Gastrocnemius medialis (tissue), 4 donors: ENCODE data around the gene DOCK8. TPM values are rescaled to one million over a fixed set of nuclear protein-coding genes. Genes with fewer than 3 reads are reported as not detected.

Experiments used
- ATAC-seq, 2 donors: fragments of 150-250 bp; one replicate each; pipeline ENCODE4 v1.9.1; 2016
- DNase-seq, 2 donors: peaks; one replicate each; pipeline ENCODE4 v3.0.0-alpha.2; 2019
- H3K27ac ChIP-seq, 4 donors: fragments of 200-600 bp; sonication (generic); 1 replicate in 1 of 4; 2 replicates in 3 of 4; pipeline ENCODE4 v1.5.1; 2016 to 2018; ENCODE audit warnings: mild to moderate bottlenecking in 2 of 4, moderate library complexity in 1 of 4
- H3K27me3 ChIP-seq, 3 donors: fragments of 200-600 bp; sonication (generic) in 2 of 3; 1 replicate in 1 of 3; 2 replicates in 2 of 3; pipeline versions ENCODE4 v1.5.1 to v1.6.0; 2016 to 2019; ENCODE audit warnings: mild to moderate bottlenecking in 1 of 3, moderate library complexity in 1 of 3
- H3K36me3 ChIP-seq, 2 donors: fragments of 200-600 bp; sonication (generic) in 1 of 2; one replicate each; pipeline ENCODE4 v1.5.1; 2017 to 2018
- H3K4me1 ChIP-seq, 2 donors: fragments of 200-600 bp; sonication (generic) in 1 of 2; one replicate each; pipeline ENCODE4 v1.5.1; 2016 to 2017; ENCODE audit warnings: mild to moderate bottlenecking in 2 of 2
- H3K4me3 ChIP-seq, 4 donors: fragments of 200-600 bp; sonication (generic) in 3 of 4; 1 replicate in 1 of 4; 2 replicates in 3 of 4; pipeline ENCODE4 v1.5.1; 2016 to 2019; ENCODE audit warnings: mild to moderate bottlenecking in 2 of 4
- H3K9me3 ChIP-seq, 3 donors: fragments of 200-600 bp; sonication (generic) in 2 of 3; 1 replicate in 1 of 3; 2 replicates in 2 of 3; pipeline ENCODE4 v1.5.1; 2016 to 2019
- POLR2A ChIP-seq, 2 donors: fragments of 450-650 bp; IDR thresholded peaks; one replicate each; pipeline ENCODE4 v1.6.1; 2017; ENCODE audit warnings: antibody characterized with exemption in 2 of 2, mild to moderate bottlenecking in 2 of 2, moderate library complexity in 2 of 2
- in situ Hi-C, 4 donors: fragments of 200-750 bp; cut with MboI; loops; one replicate each; pipeline versions ENCODE4 v1.15.0 to v1.8.0; 2017; ENCODE audit warnings: low sequenced_read_pairs in 4 of 4
- intact Hi-C: fragments of 100-400 bp; cut with DNase I; formaldehyde crosslinking; loops from one replicate; pipeline ENCODE4 v1.15.1; 2023; ENCODE audit warnings: low total_unique reads
- total RNA-seq, 4 donors: library from RNA; depleted of rRNA; stranded (reverse); fragments of >200 nt; gene quantifications; one replicate each; pipeline versions ENCODE4 v1.1.0 to v1.2.3, GENCODE V29; 2016
- TF ChIP-seq, protein P1 (sequence below), 5 experiments: fragments of 450-650 bp in 3 of 5; fragments of 200-600 bp in 2 of 5; sonication (generic) in 2 of 5; IDR thresholded peaks in 4 of 5; conservative IDR thresholded peaks in 1 of 5; 1 replicate in 4 of 5; 2 replicates in 1 of 5; pipeline ENCODE4 v1.5.1; 2016 to 2019; ENCODE audit warnings: antibody characterized with exemption in 5 of 5, mild to moderate bottlenecking in 3 of 5, moderate library complexity in 3 of 5

The DOCK8 gene
- total RNA-seq, 4 donors from 2014 or later, result 0.80 to 2.8 (median 2.0) TPM

DNA sequence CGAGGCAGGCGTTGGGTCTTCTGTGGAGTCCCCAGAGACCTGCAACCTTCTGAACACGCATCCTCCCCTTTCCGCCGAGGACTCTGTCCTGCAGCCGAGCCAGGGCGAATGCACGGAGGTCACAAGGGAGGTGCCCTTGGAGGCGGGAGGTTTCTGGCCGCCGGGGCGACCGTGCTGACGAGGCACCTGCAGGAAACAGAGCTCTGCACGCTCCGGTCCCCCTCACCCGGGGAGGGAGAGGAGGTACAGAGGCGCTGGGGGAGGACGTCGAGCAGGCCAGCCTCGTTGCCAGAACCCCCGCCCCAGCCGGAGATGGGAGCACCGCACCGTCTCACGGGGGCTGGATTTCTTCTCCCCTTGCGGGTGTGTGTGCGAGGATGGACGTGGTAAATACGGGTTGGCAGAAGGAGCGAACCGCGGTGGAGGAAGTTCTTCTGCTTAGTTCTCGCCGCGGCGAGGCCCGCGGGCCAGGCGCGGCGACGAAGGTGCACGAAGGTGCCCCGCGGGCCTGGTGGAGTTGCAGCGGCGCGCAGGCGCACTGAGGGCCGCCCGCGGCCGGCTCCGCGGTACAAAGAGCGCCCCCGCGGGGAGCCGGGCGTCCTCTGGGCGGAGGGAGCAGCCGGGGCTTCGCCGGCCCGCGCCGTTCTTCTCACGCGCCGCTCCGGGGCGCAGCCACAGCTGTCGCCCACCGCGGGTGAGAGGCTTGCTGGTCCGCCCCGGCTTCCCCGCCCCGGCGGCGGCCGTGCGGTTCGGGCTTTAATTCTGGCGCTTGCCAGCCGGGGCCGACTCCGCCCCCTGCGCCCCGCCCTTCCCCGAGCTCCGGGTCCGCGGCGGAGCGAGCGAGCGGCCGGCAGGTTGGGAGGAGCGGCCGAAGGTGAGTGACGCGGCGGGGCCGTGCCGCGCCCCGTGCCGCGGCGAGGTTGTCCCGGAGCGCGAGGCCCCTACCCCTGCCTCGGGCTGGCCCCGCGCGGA lies 289.5 kb downstream of the DOCK8 start, which contains the start of gene KANK1:
TSS of gene KANK1 (plus strand) at position 815 of the 972 bp plus-strand sequence.
- ATAC-seq (peak; percentile 89 to 90), DNase-seq (peak; percentile 47 to 64)
- Histone ChIP-seq H3K9me3 (no peaks in the 10 kb centered on the region), H3K4me3 (peak within 1 kb of the TSS; percentile 64 to 88 (median 72)), H3K36me3 (no peaks in the 10 kb centered on the region), H3K27ac (peak within 1 kb of the TSS; percentile 64 to 94 (median 87)), H3K4me1 (peaks cover 0 to 8% of the 10 kb centered on the region in 2 donors), H3K27me3 (no peaks in the 10 kb centered on the region)
- intact Hi-C loops (loop anchor here (1.0 to 5.0 kb wide), 2 partner anchors 34 to 43 kb away; no protein-coding TSS in a partner anchor), in situ Hi-C loops (no loop called here)
- TF ChIP-seq, protein P1, sequence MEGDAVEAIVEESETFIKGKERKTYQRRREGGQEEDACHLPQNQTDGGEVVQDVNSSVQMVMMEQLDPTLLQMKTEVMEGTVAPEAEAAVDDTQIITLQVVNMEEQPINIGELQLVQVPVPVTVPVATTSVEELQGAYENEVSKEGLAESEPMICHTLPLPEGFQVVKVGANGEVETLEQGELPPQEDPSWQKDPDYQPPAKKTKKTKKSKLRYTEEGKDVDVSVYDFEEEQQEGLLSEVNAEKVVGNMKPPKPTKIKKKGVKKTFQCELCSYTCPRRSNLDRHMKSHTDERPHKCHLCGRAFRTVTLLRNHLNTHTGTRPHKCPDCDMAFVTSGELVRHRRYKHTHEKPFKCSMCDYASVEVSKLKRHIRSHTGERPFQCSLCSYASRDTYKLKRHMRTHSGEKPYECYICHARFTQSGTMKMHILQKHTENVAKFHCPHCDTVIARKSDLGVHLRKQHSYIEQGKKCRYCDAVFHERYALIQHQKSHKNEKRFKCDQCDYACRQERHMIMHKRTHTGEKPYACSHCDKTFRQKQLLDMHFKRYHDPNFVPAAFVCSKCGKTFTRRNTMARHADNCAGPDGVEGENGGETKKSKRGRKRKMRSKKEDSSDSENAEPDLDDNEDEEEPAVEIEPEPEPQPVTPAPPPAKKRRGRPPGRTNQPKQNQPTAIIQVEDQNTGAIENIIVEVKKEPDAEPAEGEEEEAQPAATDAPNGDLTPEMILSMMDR (IDR thresholded peaks at IDR 0.05 in 4 of 5, conservative IDR thresholded peaks at IDR 0.05 in 1 of 5), result peak in 3 of 5 experiments; percentile 8 to 56 (median 28)
- TF ChIP-seq POLR2A (IDR thresholded peaks at IDR 0.05), result peak; percentile 34 to 59

GRCh38 chr9:504921-505740 lies 290.5 kb downstream of the DOCK8 start:
- H3K27ac ChIP-seq, result peak overlapping the region; percentile 64 to 94 (median 81)
- H3K9me3 ChIP-seq, result no peaks in the 10 kb centered on the region
- H3K4me3 ChIP-seq, result peak overlapping the region; percentile 64 to 88 (median 72)
- no peaks in the 10 kb centered on the region for H3K27me3 ChIP-seq
- TF ChIP-seq, protein P1 (IDR thresholded peaks at IDR 0.05 in 4 of 5, conservative IDR thresholded peaks at IDR 0.05 in 1 of 5), result no peak
- TF ChIP-seq POLR2A (IDR thresholded peaks at IDR 0.05), result no peak
- peak; percentile 18 to 20 for DNase-seq
- no peaks in the 10 kb centered on the region for H3K36me3 ChIP-seq
- intact Hi-C loops (loop anchor here (1.0 to 5.0 kb wide), 2 partner anchors 35 to 42 kb away; no protein-coding TSS in a partner anchor), in situ Hi-C loops (no loop called here)
- peaks cover 0 to 8% of the 10 kb centered on the region in 2 donors for H3K4me1 ChIP-seq
- peak; percentile 60 to 67 for ATAC-seq

- intact Hi-C loops, result no loop called here
- no peak for DNase-seq
- Histone ChIP-seq H3K27me3 (no peaks in the 10 kb centered on the region), H3K4me1 (peaks cover 0 to 8% of the 10 kb centered on the region in 2 donors), H3K36me3 (no peaks in the 10 kb centered on the region), H3K9me3 (no peaks in the 10 kb centered on the region), H3K4me3 (peak overlapping the region; percentile 64 to 88 (median 72)), H3K27ac (peak overlapping the region in 2 of 4 donors; percentile 64 to 86)
- no peak for TF ChIP-seq POLR2A (IDR thresholded peaks at IDR 0.05)
- TF ChIP-seq, protein P1 (IDR thresholded peaks at IDR 0.05 in 4 of 5, conservative IDR thresholded peaks at IDR 0.05 in 1 of 5), result no peak
- no peak for ATAC-seq
- in situ Hi-C loops, result no loop called here
Observed at GRCh38 chr9:505741-506059, 291.0 kb downstream of the DOCK8 start.

DNA sequence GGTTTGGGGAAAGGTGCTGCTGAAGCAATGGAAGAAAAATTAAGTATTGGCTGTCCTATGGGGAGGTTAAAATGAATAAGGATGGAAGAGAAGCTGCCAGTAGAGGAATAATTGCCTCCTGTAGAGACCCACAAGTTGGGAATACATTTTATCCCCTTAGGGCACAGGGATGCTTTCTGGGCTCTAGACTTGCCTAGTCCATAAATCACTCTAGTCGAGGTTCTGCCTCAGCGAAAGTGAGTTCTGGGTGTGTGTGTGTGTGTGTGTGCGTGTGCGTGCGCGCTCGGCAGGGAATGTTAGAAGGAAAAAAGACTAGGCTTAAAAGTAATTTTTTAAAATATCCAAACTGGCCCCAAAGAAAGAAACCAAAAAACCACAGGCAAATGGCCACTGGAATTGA lies 291.6 kb downstream of the DOCK8 start:
- in situ Hi-C loops, result no loop called here
- TF ChIP-seq POLR2A (IDR thresholded peaks at IDR 0.05), result no peak
- TF ChIP-seq, protein P1 (IDR thresholded peaks at IDR 0.05 in 4 of 5, conservative IDR thresholded peaks at IDR 0.05 in 1 of 5), result no peak
- ATAC-seq (no peak), DNase-seq (no peak)
- H3K9me3 ChIP-seq, result no peaks in the 10 kb centered on the region
- no peaks in the 10 kb centered on the region for H3K36me3 ChIP-seq
- intact Hi-C loops, result no loop called here
- H3K4me1 ChIP-seq, result peaks cover 0 to 8% of the 10 kb centered on the region in 2 donors
- H3K27me3 ChIP-seq, result no peaks in the 10 kb centered on the region
- H3K27ac ChIP-seq, result no peak overlapping the region
- H3K4me3 ChIP-seq, result no peak overlapping the region
